NT2/D1 (cell line): ENCODE results near the gene HK2.

Experiments used
- DNase-seq: peaks from one replicate; pipeline ENCODE4 v3.0.0-alpha.2; 2011; ENCODE audit warnings: low read depth, low spot score
- H3K27me3 ChIP-seq: 2 replicates; pipeline ENCODE4 v1.6.0; 2011; ENCODE audit warnings: mild to moderate bottlenecking; ENCODE audit not compliant: insufficient read length, insufficient read depth
- H3K36me3 ChIP-seq: 2 replicates; pipeline ENCODE4 v1.6.1; 2011; ENCODE audit warnings: mild to moderate bottlenecking, low read length, mixed read lengths; ENCODE audit not compliant: insufficient read depth, insufficient read length
- H3K4me1 ChIP-seq: 2 replicates; pipeline ENCODE4 v1.5.1; 2011; ENCODE audit not compliant: insufficient read depth, insufficient read length
- H3K4me3 ChIP-seq: 2 replicates; pipeline ENCODE4 v1.5.1; 2011; ENCODE audit warnings: low read depth; ENCODE audit not compliant: insufficient read length
- H3K9ac ChIP-seq: 2 replicates; pipeline ENCODE4 v1.6.0; 2011; ENCODE audit warnings: low read depth; ENCODE audit not compliant: insufficient read length
- H3K9me3 ChIP-seq: 2 replicates; pipeline ENCODE4 v1.5.1; 2011; ENCODE audit warnings: mild to moderate bottlenecking, low read length; ENCODE audit not compliant: insufficient read depth
- SUZ12 ChIP-seq: IDR thresholded peaks from 2 replicates; pipeline ENCODE4 v1.6.1; 2011; ENCODE audit not compliant: insufficient read length, insufficient read depth; ENCODE audit errors: extremely low read depth
- YY1 ChIP-seq: IDR thresholded peaks from 2 replicates; pipeline ENCODE4 v1.6.1; 2011; ENCODE audit not compliant: insufficient read length, insufficient read depth
- ZNF274 ChIP-seq: IDR thresholded peaks from 2 replicates; pipeline ENCODE4 v1.6.1; 2011; ENCODE audit warnings: mild to moderate bottlenecking, low read depth, low read length

The HK2 gene

DNA sequence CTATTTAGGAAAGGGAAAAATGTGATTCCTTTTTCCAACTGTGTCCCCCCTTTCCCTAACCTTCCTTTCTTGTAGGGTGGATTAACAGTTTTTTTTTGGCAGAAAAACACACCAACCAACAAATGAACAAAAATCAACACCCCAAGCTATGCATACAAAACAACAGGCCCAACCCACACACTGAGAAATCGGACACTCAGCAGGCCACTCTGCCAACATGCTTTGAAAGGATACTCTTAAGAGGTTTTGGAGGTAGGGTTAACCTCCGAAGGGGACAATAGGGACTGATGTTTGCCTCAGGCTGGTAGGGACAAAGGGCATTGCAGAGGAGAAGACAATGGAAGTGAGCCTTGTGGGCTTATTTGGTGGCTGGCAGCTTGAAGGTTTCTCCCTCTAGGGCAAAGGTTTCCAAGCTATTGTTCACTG, 91.4 kb downstream of the HK2 start:
- no peaks in the 10 kb centered on the region for H3K27me3 ChIP-seq
- no peak overlapping the region for H3K4me3 ChIP-seq
- H3K9ac ChIP-seq: no peak overlapping the region
- H3K36me3 ChIP-seq: no peaks in the 10 kb centered on the region
- no peak for DNase-seq
- no peaks in the 10 kb centered on the region for H3K9me3 ChIP-seq
- no peaks in the 10 kb centered on the region for H3K4me1 ChIP-seq
- no peak for TF ChIP-seq SUZ12
- no peak for TF ChIP-seq ZNF274
- no peak for TF ChIP-seq YY1

DNA sequence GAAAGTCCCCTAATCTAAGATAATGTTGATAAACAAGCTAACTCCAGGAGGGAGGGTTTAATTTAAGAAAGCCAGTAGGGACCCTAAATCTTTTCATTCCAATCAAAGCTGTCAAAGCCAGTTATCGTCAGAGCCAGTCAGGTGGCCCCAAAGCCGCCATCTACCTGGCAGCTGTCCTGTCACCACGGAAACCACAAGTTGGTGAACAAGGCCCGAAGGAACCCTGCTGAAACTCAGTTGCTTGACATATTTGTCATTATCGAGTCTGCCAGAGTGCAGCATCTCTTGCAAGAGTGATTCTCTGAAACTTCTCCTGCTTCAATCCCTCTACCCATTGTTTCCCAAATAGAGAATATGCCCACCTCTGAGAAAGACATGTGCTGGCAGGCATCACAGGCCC, 93.7 kb downstream of the HK2 start:
- H3K9ac ChIP-seq: no peak overlapping the region
- DNase-seq: no peak
- no peaks in the 10 kb centered on the region for H3K4me1 ChIP-seq
- TF ChIP-seq SUZ12: no peak
- no peak for TF ChIP-seq ZNF274
- no peaks in the 10 kb centered on the region for H3K9me3 ChIP-seq
- no peak overlapping the region for H3K4me3 ChIP-seq
- no peaks in the 10 kb centered on the region for H3K27me3 ChIP-seq
- no peaks in the 10 kb centered on the region for H3K36me3 ChIP-seq

DNA sequence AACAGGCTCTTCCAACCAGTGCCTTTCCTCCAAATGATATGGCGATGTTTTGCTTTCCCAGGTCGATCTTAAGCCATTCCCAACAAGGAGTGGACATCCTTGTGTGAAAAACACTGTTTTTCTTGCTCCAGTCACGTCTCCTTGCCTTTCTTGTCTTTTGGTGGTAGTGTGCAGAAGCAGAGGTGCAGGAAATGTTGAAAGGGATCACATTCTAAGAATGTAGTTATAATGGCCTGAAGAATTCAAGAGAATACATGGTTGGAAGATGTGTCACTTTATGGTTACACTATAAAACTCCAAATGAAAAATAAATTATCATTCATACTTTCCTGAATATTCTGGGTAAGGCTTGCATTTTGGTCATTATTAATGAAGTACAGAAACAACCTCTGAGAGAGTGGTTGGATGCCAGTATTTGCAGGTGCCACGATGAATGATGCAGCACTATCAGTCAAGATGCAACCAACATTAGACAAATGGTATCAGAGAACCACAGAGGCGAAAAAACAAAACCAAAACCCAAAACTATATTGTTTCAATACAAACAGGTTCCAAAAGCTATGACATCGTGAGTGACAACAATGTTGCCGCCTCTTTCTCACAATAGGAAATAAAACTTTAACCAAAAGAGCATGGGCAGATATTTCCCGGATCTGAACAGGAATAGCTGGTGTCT, 97.0 kb downstream of the HK2 start:
- H3K9ac ChIP-seq: no peak overlapping the region
- DNase-seq: no peak
- no peaks in the 10 kb centered on the region for H3K36me3 ChIP-seq
- H3K4me1 ChIP-seq: no peaks in the 10 kb centered on the region
- H3K27me3 ChIP-seq: no peaks in the 10 kb centered on the region
- H3K9me3 ChIP-seq: no peaks in the 10 kb centered on the region
- TF ChIP-seq SUZ12 (no peak), YY1 (no peak), ZNF274 (no peak)
- no peak overlapping the region for H3K4me3 ChIP-seq

DNA sequence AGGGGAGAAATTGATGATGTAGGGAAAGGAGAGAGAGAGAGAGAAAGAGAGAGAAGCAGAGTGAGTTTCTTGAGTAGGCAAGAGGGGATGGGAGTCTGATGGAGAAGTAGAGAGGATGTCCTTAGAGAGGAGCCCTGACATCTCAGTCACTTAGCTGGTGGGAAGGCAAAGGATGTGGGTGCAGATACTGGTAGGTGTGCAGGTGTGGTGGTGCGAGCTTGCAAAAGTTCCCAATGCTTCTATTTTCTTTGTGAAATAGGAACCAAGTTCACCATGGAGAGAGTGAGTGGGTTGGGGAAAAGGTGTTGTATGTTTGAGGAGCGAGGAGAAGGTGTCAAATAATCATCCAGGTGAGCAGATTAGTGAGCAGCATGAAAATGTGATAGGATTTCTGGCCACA, 98.0 kb downstream of the HK2 start:
- Histone ChIP-seq H3K9ac (no peak overlapping the region), H3K4me1 (no peaks in the 10 kb centered on the region), H3K4me3 (no peak overlapping the region), H3K9me3 (no peaks in the 10 kb centered on the region), H3K27me3 (no peaks in the 10 kb centered on the region), H3K36me3 (no peaks in the 10 kb centered on the region)
- no peak for TF ChIP-seq ZNF274
- TF ChIP-seq YY1: no peak
- TF ChIP-seq SUZ12: no peak
- DNase-seq: no peak

DNA sequence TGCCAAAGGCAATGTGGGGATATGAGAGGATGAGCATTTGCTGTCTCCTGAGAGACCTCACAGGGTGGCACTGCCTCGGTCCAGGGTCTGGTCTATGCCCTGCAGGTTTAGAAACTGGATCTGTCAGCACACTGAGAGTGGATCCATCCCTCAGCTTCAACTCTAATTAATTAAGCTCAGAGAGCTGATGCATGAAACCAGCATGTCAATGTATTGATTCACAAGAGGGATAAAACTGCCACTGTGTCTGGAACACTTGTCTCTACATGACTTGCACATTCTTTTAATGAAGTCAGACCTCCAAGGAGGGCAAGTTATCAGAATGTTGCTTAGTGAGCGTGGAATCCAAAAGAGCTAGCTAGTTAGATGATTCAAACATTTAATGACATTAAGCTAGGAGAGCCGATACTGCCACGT, 102.1 kb downstream of the HK2 start:
- no peaks in the 10 kb centered on the region for H3K36me3 ChIP-seq
- H3K4me3 ChIP-seq: no peak overlapping the region
- H3K4me1 ChIP-seq: no peaks in the 10 kb centered on the region
- no peak for DNase-seq
- H3K9me3 ChIP-seq: no peaks in the 10 kb centered on the region
- H3K9ac ChIP-seq: no peak overlapping the region
- TF ChIP-seq ZNF274 (no peak), SUZ12 (no peak), YY1 (no peak)
- H3K27me3 ChIP-seq: no peaks in the 10 kb centered on the region

DNA sequence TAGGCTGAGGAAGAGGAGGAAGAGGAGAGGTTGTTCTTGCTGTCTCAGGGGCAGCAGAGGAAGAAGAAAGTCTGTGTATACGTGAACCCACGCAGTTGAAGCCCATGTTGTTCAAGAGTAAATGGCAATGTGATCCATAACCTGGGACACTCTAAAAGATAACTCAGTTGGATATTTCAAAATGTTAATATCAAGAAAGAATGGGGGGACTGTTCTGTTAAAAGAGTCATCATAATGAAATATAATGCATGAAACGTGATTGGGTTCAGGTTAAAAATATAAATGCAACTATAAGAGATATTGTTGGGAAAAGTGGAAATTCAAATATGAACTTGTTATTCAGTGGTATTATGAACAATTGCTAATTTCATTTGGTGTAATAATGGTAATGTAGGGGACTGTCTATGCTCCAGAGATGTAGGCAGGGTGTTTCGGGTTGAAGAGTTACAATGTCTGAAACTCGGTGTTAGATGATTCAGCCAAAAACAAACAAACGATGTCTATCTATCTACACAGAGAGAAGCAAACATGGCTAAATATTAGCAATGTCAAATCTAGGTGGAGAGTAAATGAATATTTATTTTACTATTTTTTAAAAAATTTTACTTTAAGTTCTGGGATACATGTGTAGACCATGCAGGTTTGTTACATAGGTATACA, 103.4 kb downstream of the HK2 start:
- Histone ChIP-seq H3K9ac (no peak overlapping the region), H3K27me3 (no peaks in the 10 kb centered on the region), H3K36me3 (no peaks in the 10 kb centered on the region), H3K4me3 (no peak overlapping the region), H3K4me1 (no peaks in the 10 kb centered on the region), H3K9me3 (no peaks in the 10 kb centered on the region)
- DNase-seq: no peak
- TF ChIP-seq SUZ12: no peak
- TF ChIP-seq ZNF274: no peak
- TF ChIP-seq YY1: no peak

DNA sequence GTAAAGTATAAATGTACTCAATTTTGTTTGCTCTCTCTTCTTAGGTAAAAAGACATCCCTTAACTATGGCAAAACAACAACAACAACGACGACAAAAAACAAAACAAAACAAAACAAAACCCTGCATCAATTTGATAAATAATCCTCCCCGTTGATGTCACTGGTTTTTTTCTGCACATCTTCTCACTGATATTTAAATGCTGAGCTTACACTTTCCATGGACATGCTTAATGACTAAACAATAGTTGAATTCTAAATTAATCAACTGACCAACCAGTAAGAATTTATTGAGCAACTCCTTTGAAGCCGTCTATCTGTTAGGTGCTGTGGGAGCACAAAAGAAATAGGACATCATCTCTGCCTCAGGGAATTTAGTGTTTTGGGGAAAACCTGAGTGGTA, 104.3 kb downstream of the HK2 start:
- DNase-seq: no peak
- Histone ChIP-seq H3K4me1 (no peaks in the 10 kb centered on the region), H3K4me3 (no peak overlapping the region), H3K27me3 (no peaks in the 10 kb centered on the region), H3K36me3 (no peaks in the 10 kb centered on the region), H3K9me3 (no peaks in the 10 kb centered on the region), H3K9ac (no peak overlapping the region)
- TF ChIP-seq YY1: no peak
- TF ChIP-seq SUZ12: no peak
- TF ChIP-seq ZNF274: no peak
